HG02870 (cell line): ENCODE measurements around the gene PDE10A.

Source experiments
- ATAC-seq: cut with Tn5 transposase; IDR thresholded peaks from one replicate; pipeline ENCODE4 v1.9.1; 2021; ENCODE audit warnings: mild to moderate bottlenecking, moderate library complexity; ENCODE audit not compliant: unreplicated experiment

The PDE10A gene

GRCh38 chr6:165662749-165663376 lies at the start of gene PDE10A:
Gene PDE10A, minus strand, starts transcription at chr6:165663241. Its CDS starts 430 bp downstream, at chr6:165662811.
- no peak for ATAC-seq

DNA sequence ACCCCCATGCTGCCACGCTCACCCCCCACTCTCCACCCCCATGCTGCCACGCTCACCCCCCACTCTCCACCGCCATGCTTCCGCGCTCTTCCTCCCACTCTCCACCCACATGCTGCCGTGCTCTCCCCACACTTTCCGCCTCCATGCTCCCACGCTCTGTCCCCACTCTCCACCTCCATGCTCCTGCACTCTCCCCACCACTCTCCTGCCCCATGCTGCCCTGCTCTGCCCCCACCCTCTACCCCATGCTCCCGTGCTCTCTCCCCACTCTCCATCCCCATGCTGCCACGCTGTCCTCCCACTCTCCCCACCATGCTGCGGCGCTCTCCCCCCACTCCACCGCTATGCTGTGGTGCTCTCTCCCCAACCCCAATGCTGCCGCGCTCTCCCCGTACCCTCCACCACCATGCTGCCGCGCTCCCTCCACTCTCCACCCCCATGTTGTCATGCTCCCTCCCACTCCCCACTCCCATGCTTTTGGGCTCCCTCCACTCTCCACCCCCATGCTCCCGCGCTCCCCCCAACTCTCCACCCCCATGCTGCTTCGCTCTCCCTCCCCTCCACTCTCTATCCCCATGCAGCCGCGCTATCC lies 46.0 kb upstream of the PDE10A start:
- no peak for ATAC-seq

- no peak for ATAC-seq
Measured at GRCh38 chr6:165707067-165707853, 44.2 kb upstream of the PDE10A start.

DNA sequence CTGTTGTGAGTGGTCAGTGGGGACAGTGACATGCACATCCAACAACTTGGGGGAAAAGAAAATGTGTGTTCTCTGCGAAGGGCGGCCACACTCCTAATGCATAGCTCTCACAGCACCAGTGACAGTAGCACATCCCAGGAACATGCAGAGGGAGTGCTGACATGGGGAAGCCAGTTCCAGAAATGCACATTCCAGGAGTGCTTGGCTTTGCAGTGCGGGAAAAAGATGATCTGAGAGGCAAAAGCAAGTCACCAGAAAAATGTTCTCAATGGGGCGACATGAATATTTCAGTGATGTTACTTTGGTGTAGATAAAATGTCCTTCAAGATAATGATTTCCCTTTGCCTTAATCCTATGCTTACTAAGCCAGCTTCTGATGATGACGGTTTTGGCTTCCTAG lies 42.9 kb upstream of the PDE10A start:
- no peak for ATAC-seq

DNA sequence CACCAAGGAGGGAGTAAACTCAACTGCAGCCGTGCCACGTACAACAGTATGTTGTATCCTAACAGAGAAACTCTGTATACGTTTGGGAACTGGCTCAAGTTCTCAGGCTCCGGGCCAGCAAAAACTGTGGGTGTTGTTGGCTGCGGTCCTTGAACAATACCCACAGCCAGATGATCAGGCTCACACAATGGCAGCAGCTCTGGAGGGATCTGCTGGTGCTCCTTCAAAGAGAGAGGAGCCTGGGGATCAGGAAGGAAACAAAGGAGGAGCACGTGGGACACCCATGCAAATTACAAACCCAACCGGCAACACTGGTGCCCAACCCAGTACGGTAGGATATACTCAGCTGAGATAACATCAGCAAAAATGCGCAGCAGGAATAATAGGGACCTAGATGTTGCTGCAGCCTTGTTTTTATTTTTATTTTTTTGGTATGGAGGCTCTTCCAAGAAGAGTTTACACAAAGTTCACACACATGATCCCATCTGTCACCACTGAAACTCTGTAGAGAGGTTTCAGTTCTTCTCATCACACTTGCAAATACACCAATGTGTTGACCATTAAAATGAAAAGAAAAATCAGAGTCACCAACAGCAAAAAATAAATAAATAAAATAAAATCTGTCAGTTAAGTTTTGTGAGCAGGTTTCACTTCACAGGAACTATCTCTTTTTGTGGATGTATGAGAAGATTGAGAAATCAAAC lies 41.2 kb upstream of the PDE10A start:
- ATAC-seq = no peak

DNA sequence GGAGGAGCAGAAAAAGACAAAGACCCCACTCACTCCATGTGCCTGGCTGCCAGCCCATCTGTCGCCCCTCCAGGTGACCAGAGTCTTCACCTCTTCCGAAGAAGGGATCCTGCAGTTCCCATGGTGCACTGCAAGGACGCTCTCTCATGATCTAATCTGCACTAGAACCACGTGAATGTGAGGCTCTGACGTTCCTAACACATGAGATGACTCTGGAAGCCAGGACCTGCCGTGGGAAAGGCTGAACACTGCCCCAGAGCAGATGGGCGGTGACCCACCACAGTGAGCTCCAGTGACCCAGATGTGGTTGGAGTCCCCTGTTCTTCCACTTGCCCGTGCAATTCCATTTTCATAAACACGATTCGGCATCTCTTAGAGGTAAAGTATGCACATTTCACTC lies 39.6 kb upstream of the PDE10A start:
- no peak for ATAC-seq

DNA sequence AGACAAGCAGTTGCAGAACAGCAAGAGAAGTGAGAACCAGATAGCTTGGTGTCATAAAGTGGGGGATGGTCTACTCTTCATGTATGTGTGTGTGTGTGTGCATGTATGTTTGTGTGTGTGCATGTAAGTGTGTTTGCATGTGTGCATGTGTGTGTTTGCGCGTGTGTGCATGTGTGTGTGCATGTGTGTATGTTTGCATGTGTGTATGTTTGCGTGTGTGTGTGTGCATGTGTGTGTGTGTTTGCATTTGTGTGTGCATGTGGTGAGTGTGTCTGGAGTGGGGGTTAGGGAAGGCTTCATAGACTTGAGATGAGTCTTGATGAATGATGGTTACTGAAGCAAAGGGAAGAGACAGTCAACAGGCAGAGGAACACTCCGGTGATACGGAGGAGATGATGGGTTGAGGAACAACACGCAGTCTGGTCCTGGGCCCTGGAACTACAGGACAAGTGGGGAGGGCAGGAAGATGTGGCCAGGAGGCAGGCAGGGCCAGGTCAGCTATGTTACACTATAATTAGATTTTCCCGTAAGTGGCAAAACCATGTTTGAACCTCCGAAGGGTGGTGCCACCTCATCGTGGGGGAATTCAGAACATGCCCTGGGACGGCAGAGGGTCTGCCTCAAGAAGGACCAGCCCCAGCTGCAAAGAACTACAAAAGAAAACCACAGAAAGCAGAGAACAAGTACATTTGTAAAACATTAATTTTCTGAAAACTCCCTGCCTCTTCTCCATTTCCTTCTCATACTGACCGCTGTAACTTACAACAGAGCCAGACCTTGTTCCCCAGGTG lies 38.7 kb upstream of the PDE10A start:
- no peak for ATAC-seq

DNA sequence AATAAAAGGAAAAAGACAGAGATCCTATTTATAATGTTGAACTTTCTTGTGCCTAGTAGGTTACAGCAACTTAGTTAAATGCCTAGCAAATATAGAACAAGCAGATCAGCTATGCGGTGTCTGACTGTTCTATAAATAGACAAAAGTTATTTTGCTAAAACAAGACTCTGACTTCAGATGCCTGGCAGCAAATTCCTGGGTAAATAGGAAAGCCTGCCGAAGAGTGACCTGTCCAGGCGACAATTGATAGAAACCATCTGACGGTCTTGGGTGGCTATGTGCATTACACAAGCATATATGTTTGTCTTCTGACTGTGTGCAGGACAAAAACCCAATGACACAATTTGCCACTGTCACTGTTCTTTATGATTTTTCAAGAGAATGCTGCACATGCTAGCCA lies 38.0 kb upstream of the PDE10A start:
- no peak for ATAC-seq

- ATAC-seq = no peak
Measured at GRCh38 chr6:165698868-165699267, 35.8 kb upstream of the PDE10A start.

GRCh38 chr6:165697171-165697570 lies 34.1 kb upstream of the PDE10A start:
- no peak for ATAC-seq

- no peak for ATAC-seq
Measured at GRCh38 chr6:165695722-165696515, 32.9 kb upstream of the PDE10A start.

- ATAC-seq = no peak
Measured at GRCh38 chr6:165694296-165694695, 31.3 kb upstream of the PDE10A start.

GRCh38 chr6:165692106-165692653 lies 29.1 kb upstream of the PDE10A start:
- ATAC-seq = no peak

GRCh38 chr6:165689699-165690098 lies 26.7 kb upstream of the PDE10A start:
- ATAC-seq = no peak

GRCh38 chr6:165686596-165687365 lies 23.7 kb upstream of the PDE10A start:
- no peak for ATAC-seq

- no peak for ATAC-seq
Measured at GRCh38 chr6:165685302-165685701, 22.3 kb upstream of the PDE10A start.

DNA sequence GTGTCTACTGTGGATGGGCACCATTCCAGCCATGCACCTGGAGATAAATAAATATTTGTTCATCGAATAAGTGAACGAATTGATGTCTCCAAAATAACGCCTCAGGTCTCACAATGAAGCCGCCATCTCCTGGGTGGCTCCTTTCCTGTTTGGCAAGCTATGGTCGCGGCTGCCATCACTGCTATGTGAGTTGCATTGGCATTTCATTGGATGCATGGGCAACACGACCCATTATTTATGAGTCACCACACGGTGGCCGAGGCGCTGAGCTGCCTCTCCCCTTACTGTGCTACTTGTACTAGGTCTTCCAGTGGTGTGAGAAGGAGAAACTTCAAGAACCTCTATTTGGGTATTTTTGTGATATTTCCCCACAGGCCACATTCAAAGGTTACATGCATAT lies 21.3 kb upstream of the PDE10A start:
- ATAC-seq = no peak

DNA sequence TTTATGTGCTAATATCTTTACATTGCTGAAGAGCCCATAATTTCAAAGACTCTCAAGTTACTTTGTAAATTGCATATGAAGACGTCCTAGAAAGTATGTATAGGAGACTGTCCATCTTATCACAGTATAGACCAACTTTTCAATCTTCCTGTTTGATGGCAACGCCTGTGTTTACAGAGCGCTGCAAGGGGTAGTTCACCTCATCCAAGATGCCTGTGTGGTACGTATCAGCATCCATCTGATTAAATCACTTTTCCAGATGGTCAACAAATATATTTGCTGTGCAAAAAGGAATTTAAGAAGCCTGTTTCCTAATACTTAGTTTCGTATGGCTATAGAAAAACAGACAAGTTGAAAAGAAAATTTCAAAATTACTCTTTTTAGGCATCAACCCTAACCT lies 17.9 kb upstream of the PDE10A start:
- no peak for ATAC-seq

- no peak for ATAC-seq
Measured at GRCh38 chr6:165679326-165679725, 16.3 kb upstream of the PDE10A start.
